Stimulated activated CD4-positive, alpha-beta T cell treated with anti-CD3 and anti-CD28 coated beads, TNF-alpha, amount 100 ng/mL, for 24 hours (primary cell): ENCODE measurements around the gene MYBPC1.

ENCODE experiments used
- DNase-seq, 3 experiments: peaks; one replicate each; pipeline ENCODE4 v3.0.0-alpha.2; 2020; ENCODE audit warnings: low read depth in 3 of 3

Gene MYBPC1

GRCh38 chr12:101599311-101599710 lies 4.5 kb downstream of the MYBPC1 start:
- no peak for DNase-seq

GRCh38 chr12:101599771-101600484 lies 5.2 kb downstream of the MYBPC1 start:
- no peak for DNase-seq

GRCh38 chr12:101604132-101604531 lies 9.4 kb downstream of the MYBPC1 start:
- no peak for DNase-seq

DNA sequence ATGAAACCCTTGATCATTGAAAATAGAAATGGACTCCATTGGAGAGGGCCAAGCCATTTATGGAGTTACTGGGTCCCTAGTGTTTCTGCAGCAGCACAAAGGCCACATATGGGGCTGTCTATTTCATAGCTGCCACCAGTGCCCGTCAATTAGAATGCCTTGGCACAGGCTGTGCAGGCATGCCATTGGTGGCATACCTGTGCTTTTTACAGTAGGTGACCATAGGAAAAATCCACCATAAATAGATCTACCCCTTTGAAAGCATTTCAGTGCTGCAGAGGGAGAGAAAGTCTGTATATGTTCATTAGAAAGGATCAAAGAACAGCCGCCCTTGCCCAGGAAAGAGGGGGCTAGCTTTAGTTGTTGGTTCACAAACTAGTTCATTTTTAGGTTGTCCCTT lies 13.1 kb downstream of the MYBPC1 start:
- DNase-seq, result no peak

GRCh38 chr12:101608301-101609133 lies 13.7 kb downstream of the MYBPC1 start:
- no peak for DNase-seq

GRCh38 chr12:101609198-101609597 lies 14.4 kb downstream of the MYBPC1 start:
- no peak for DNase-seq

GRCh38 chr12:101612160-101612916 lies 17.6 kb downstream of the MYBPC1 start:
- DNase-seq, result no peak

DNA sequence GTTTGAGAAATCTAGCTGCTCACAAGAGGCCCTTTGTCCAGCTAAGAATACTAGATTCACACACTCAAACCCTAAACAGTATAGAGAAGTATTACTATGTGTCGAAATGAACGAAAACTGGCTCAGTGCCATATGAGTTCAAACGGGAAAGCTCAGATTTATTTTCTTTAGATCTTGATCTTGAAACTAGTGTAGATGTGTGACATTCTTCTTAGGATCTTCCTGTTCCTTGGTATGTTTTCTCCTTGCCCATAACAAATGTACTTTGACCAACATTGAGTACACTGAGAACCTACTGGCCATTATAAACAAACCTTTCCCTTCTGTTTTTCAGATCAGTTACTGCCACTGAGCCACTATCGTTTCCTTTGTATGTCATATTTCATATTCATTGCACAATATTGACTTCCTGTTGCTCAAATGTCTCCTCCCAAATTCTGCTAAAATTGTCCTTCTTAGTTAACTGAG lies 21.3 kb downstream of the MYBPC1 start:
- DNase-seq, result no peak

- DNase-seq, result no peak
These were observed 24.4 kb downstream of the MYBPC1 start for GRCh38 chr12:101619026-101619786.

DNA sequence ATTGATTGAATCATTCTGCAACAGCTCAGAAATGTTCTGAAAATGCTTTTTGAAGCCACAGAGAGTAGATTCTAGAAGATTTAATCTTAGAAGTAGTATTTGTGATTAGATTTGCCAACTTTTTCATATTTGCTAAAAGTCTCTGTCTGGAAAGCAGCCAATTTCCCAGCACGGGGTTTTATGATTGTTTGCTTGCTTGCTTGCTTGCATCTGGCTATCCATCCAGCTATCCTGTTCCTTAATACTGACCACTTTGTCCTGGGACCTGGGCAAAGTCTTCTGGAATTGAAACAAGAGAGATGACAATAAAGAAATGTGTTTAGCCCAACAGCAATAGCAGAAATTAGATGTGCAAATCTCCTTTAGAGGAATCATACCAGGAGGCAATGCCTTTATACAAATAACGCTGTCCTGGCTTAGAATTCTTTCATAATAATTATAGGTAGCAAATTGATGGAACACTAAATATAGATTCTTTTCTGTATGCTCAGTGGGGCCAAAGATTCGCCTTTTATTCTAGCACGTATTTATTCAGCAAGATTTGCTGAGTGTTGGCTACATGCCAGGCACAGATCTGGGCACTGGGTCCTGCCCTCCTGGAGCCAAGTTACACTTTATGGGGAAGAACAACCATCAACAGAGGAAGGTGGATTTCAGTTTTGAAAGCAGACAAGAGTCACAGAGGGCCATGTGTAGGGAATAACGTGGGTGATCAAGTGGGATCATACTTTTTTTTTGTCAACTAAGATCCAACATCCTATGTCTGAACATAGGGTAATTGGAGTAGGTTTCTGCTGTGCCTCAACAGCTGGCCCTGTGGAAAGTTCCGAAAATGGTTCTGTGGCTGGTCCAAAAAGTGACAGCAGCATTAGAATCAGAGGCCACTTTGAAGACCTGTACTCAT lies 25.3 kb downstream of the MYBPC1 start:
- DNase-seq, result no peak

DNA sequence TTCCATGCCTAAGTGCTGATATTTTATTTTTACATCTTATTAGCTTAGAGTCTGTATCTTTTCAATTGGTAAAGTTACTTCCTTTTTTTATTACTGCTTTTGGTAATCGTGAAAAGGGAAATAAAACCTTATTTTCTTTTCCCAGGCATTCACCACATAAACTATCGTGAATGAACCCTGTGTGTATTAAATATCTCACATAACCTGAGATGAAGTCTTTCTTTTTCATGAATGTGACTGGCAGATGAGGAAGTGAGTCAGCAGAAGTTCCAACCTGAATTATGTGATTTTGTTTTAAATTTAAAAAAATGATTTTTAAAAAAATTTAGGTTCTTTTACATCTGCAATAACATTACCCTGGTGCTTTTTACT lies 26.0 kb downstream of the MYBPC1 start:
- DNase-seq, result no peak

- DNase-seq, result no peak
These were observed 33.9 kb downstream of the MYBPC1 start for GRCh38 chr12:101628676-101629075.

DNA sequence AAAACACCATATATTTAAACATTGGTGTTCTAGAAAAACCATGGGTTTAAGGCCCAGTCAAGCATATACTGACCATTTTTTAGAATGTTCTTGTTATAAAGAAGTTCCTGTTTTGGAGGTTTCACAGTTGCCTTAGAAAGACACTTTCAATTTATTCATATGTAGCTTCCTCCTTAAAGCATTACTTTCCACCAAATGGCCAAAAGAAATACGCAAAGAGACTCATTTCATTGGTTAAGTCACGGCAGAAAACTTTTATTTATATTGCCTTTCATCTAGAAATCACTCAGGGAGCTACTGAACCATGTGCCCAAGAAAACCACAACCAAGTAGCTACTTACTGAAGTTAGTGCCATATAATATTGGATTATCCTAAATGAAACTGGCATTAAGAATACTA lies 40.0 kb downstream of the MYBPC1 start:
- no peak for DNase-seq

- DNase-seq, result no peak
These were observed 43.2 kb downstream of the MYBPC1 start for GRCh38 chr12:101637936-101638335.

GRCh38 chr12:101642115-101643067 lies 47.6 kb downstream of the MYBPC1 start:
- peak in 1 of 3 experiments; percentile 4 for DNase-seq

- no peak for DNase-seq
These were observed 52.9 kb downstream of the MYBPC1 start for GRCh38 chr12:101647711-101648110.

DNA sequence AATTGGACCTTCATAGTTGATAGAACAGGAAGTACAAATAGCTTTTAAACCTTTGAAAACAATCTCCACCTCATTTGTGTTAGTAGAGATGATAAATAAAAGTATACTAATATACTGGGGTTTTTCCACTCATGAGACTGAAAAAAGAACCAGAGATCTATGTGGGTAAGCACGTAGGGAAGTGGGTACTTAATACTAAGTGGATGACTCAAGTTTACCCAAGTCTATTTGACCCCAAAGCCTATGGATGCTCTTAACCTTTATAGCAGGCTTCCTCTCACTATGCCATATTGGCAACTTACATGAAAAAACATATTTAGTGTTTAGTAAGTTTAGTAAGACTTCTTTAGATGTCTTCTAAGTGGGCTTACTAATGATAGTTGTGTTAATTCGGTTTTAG lies 53.4 kb downstream of the MYBPC1 start:
- DNase-seq, result no peak

- DNase-seq, result no peak
These were observed 55.8 kb downstream of the MYBPC1 start for GRCh38 chr12:101650346-101651117.

DNA sequence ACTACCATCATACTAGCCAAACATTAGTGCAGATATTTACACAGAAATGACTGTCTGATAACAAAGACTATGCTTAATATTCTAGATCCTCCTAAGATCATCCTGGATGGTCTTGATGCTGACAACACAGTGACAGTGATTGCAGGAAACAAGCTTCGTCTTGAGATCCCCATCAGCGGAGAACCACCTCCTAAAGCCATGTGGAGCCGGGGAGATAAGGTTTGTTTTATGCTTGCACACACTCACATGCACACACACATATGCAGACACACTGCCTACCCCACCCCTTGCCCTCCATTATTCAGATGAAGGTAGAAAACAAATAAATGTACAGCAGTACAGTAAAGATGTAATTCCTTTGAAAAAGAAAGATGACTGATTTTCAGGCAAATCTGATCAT lies 58.3 kb downstream of the MYBPC1 start:
- DNase-seq, result no peak
